ENCODE measurements around the gene GPR75.
"Not testable (repeated sequence)": the region's sequence is repeated elsewhere in the genome, so short reads cannot be mapped to it uniquely, and the experiment has no call there.

Gene GPR75

GRCh38 chr2:53851052-53851757 is 8.6 kb downstream of the GPR75 start:
- not testable (repeated sequence) for FAIRE-seq

- no peak for FAIRE-seq
Measured at GRCh38 chr2:53848062-53848461, 11.7 kb downstream of the GPR75 start.

- FAIRE-seq, result no peak
Measured at GRCh38 chr2:53843595-53843994, 16.2 kb downstream of the GPR75 start.

GRCh38 chr2:53842891-53843290 is 16.9 kb downstream of the GPR75 start:
- FAIRE-seq, result no peak

- not testable (repeated sequence) for FAIRE-seq
Measured at GRCh38 chr2:53841651-53842050, 18.1 kb downstream of the GPR75 start.

GRCh38 chr2:53840580-53840979 is 19.2 kb downstream of the GPR75 start:
- FAIRE-seq, result no peak

GRCh38 chr2:53829980-53830290 is 29.8 kb downstream of the GPR75 start:
- FAIRE-seq, result not testable (repeated sequence)

GRCh38 chr2:53829273-53829979 is 30.3 kb downstream of the GPR75 start:
- FAIRE-seq, result no peak

GRCh38 chr2:53828331-53828730 is 31.4 kb downstream of the GPR75 start:
- no peak for FAIRE-seq

GRCh38 chr2:53827398-53828175 is 32.2 kb downstream of the GPR75 start:
- no peak for FAIRE-seq

- no peak for FAIRE-seq
Measured at GRCh38 chr2:53826587-53827397, 33.0 kb downstream of the GPR75 start.

- no peak for FAIRE-seq
Measured at GRCh38 chr2:53826030-53826410, 33.7 kb downstream of the GPR75 start.

- not testable (repeated sequence) for FAIRE-seq
Measured at GRCh38 chr2:53823639-53824038, 36.1 kb downstream of the GPR75 start.

- no peak for FAIRE-seq
Measured at GRCh38 chr2:53821810-53822209, 38.0 kb downstream of the GPR75 start.

GRCh38 chr2:53820711-53821110 is 39.1 kb downstream of the GPR75 start:
- FAIRE-seq, result no peak

GRCh38 chr2:53820048-53820447 is 39.7 kb downstream of the GPR75 start:
- FAIRE-seq, result no peak

GRCh38 chr2:53819634-53820033 is 40.1 kb downstream of the GPR75 start:
- FAIRE-seq, result no peak

- no peak for FAIRE-seq
Measured at GRCh38 chr2:53818854-53819435, 40.8 kb downstream of the GPR75 start.

GRCh38 chr2:53813151-53813550 is 46.6 kb downstream of the GPR75 start:
- no peak for FAIRE-seq

- FAIRE-seq, result no peak
Measured at GRCh38 chr2:53811601-53812000, 48.2 kb downstream of the GPR75 start.
